ENCODE results near the gene POLR1C. TPM values are rescaled to one million over a fixed set of nuclear protein-coding genes. Genes with fewer than 3 reads are reported as not detected.

POLR1C gene
- total and polyA plus RNA-seq, 2 experiments from 2014 or later, result 28.6 to 38.8 TPM

DNA sequence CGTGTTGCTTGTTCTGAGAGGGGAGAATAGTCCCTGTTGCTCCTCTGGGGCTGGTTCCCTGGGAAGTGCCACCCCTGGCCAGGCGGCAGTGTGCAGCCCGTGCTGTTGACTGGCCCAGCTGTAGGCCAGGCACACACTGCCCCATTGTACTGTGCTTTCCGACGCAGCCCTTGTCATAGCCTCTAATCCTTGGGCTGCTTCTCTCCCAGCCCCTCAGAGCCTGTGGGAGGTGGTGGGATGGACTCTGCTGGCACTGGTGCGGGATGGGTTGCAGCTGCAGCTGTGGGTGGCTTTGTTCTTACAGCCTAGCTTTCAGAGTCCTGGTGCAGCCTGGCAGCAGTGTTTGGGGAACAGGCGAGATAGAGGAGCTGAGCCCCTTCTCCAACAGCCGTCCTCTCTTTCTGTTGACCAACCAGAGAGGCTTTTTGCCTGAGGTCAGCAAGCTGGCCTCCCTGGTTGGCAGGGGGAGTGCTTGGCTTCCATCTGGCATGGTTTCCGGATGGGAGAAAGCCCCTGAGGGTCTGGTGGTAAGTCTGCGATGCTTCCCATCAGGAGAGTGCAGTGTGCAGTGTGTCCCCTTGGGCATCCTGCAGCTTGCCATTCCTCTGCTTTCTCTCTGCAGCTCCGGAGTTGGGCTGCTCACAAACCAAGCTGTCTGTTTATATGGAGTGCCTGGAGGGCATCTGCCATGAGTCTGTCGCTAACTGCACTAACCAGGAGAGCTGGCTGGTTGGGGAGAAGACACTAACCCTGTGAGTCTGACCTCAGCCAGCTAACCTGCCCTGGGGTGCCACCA, 27.4 kb upstream of the POLR1C start:
- no peaks in the 10 kb centered on the region for H3K36me3 ChIP-seq
- H3K9me3 ChIP-seq (ENCODE audit: low read depth), result no peaks in the 10 kb centered on the region
- no peak for DNase-seq (ENCODE audit: low read depth in 1 of 2, low spot score in 1 of 2)
- H3K4me1 ChIP-seq (ENCODE audit: low read depth), result no peaks in the 10 kb centered on the region
- H3K4me3 ChIP-seq, result no peak overlapping the region
- TF ChIP-seq CTCF (IDR thresholded peaks at IDR 0.05; ENCODE audit: low read depth, low read length), result no peak
- no peaks in the 10 kb centered on the region for H3K27me3 ChIP-seq
- H3K27ac ChIP-seq, result no peak overlapping the region

GRCh38 chr6:43490523-43490939, 26.4 kb upstream of the POLR1C start:
- no peak for DNase-seq (ENCODE audit: low read depth in 1 of 2, low spot score in 1 of 2)
- no peak overlapping the region for H3K27ac ChIP-seq
- no peaks in the 10 kb centered on the region for H3K9me3 ChIP-seq (ENCODE audit: low read depth)
- no peak for TF ChIP-seq CTCF (IDR thresholded peaks at IDR 0.05; ENCODE audit: low read depth, low read length)
- no peak overlapping the region for H3K4me3 ChIP-seq
- H3K36me3 ChIP-seq, result no peaks in the 10 kb centered on the region
- H3K4me1 ChIP-seq (ENCODE audit: low read depth), result peaks cover 3% of the 10 kb centered on the region
- no peaks in the 10 kb centered on the region for H3K27me3 ChIP-seq

DNA sequence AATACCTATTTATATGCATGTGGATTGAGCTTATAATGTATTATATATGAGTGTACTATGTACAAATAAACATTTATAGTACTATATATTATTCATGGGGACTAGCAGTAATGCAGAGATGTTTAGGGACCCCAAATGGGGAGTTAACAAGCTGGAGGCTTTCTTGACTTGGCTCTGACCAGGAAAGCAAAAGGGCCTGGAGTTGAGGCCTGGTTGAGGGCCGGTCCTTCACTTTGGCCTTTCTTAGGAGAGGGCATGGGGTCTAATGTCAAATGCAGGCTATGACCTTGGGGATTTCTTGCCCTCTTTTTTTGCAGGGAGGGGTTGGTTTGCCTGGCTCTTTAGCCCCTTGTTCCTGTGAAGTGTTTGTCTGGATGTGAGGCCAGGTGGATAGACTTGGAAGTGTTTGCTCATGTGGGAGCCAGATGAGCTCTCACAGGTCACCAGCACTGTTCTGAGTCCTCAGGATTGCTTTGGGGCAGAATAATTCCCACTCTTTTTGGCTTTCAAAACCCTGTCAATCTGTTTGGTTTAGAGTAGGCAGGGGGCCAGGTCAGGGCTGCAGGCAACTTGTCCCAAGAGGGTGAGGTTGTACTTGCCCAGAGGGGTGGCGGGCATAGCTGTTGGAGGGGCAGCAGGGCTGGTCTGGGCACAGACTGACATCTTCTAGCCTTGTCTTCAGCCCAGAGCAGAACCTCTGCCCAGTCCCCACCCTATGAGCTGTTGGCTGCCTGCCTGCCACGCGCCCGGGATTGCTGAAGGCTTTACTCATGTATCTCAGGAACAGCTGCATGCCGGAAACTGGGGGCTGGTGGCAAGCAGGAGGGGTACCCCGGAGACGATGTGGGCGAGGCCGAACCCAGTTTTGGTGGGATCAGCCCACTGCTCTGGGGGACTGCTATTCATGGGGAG, 24.9 kb upstream of the POLR1C start:
- H3K4me1 ChIP-seq (ENCODE audit: low read depth), result peaks cover 13% of the 10 kb centered on the region
- H3K36me3 ChIP-seq, result no peaks in the 10 kb centered on the region
- no peak overlapping the region for H3K27ac ChIP-seq
- no peak overlapping the region for H3K4me3 ChIP-seq
- peak in 1 of 2 donors; percentile 77 for DNase-seq (ENCODE audit: low read depth in 1 of 2, low spot score in 1 of 2)
- no peaks in the 10 kb centered on the region for H3K9me3 ChIP-seq (ENCODE audit: low read depth)
- no peaks in the 10 kb centered on the region for H3K27me3 ChIP-seq
- no peak for TF ChIP-seq CTCF (IDR thresholded peaks at IDR 0.05; ENCODE audit: low read depth, low read length)

DNA sequence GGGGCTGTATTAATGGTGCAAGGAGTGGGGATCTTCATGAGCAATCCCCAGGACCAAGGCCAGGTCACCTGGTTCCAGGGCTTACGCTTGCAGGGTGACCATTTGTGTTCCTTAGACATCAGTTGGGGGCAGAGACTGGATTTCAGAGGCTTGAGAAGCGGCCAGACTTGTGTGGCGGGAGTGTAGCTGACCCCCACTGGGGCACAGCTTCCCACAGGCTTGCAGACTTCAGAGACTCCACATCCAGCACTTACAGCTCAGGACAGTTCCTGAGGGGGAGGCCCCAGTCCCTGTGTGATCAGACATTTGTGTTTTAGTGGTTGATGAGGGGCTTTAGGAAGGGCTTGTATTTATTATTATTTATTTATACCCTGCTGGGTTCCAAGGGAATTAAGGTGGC, 24.2 kb upstream of the POLR1C start:
- Histone ChIP-seq H3K27me3 (no peaks in the 10 kb centered on the region), H3K27ac (no peak overlapping the region), H3K36me3 (peaks cover 2% of the 10 kb centered on the region), H3K9me3 (ENCODE audit: low read depth) (no peaks in the 10 kb centered on the region), H3K4me1 (ENCODE audit: low read depth) (peaks cover 13% of the 10 kb centered on the region), H3K4me3 (no peak overlapping the region)
- no peak for TF ChIP-seq CTCF (IDR thresholded peaks at IDR 0.05; ENCODE audit: low read depth, low read length)
- peak in 1 of 2 donors; percentile 40 for DNase-seq (ENCODE audit: low read depth in 1 of 2, low spot score in 1 of 2)

DNA sequence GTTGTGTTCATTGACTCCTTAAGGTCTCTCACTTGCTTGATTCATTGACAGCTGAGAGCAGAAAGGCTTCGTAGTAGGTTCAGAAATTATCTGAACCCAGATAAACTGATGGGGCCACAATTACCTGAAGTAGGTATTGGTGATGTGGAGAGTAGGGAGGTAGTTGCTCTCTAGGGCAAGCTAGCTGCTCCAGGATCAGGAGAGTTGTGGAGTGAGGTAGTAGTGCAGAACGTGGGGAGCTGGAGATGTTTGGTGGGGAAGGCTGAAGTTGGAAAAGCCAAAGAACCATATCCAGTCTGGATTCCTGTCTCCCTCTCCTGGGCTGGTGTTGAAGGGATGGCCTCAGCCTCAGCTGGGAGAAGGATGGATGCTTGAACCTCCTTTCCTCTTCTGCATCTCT, 23.7 kb upstream of the POLR1C start:
- TF ChIP-seq CTCF (IDR thresholded peaks at IDR 0.05; ENCODE audit: low read depth, low read length), result no peak
- peaks cover 4% of the 10 kb centered on the region for H3K36me3 ChIP-seq
- H3K9me3 ChIP-seq (ENCODE audit: low read depth), result no peaks in the 10 kb centered on the region
- no peak for DNase-seq (ENCODE audit: low read depth in 1 of 2, low spot score in 1 of 2)
- H3K4me3 ChIP-seq, result no peak overlapping the region
- H3K27ac ChIP-seq, result no peak overlapping the region
- no peaks in the 10 kb centered on the region for H3K27me3 ChIP-seq
- peaks cover 13% of the 10 kb centered on the region for H3K4me1 ChIP-seq (ENCODE audit: low read depth)
